ENCODE results near the gene ALDH1L1.

The ALDH1L1 gene

DNA sequence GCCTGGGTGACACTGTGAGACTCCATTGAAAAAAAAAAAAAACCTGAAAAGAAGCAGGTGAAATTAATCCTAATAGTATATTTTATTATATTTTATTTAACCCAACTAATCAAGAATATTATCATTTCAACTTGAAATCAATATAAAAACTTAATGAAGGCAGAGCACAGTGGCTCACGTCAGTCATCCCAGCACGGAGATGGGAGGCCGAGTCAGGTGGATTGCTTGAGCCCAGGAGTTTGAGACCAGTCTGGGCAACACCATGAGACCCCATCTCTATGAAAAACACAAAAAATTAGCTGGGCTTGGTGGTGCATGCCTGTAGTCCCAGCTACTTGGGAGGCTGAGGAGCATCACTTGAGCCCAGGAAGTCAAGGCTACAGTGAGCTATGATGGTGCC, 63.2 kb downstream of the ALDH1L1 start:
- no peak for DNase-seq

GRCh38 chr3:126116526-126116925, 63.9 kb downstream of the ALDH1L1 start:
- no peak for DNase-seq

- no peak for DNase-seq
These were observed 65.7 kb downstream of the ALDH1L1 start for GRCh38 chr3:126114443-126115386.

DNA sequence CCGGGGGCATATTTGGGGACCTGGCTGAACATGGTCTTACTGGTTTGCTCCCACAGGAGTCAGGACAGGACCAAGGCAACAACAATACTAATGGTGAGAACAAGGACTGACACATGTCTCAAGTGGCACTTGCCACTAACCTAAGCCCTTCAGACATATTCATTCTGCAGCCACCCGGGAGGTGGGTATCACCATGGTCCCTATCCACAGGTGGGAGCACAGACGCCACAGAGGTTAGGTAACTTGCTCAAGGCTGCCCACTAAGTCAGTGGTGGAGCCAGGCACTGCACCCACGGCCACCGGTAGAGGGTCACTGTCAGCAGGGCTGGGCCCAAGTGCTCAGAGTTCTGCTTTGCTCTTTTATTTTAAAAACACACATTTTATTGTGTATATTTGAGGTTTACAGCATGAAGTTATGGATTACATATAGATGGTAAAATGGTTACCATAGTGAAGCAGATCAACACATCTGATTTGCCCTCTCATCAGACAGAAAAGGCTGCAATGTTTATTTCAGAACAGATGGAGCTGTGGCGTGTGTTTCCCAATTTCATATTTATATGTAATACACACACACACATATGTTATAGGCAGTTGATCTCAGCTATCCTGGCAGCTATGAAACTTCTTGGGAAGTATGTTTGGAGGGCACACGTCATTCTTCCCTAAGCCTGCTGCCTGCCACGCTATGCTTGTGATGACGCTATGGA, 66.5 kb downstream of the ALDH1L1 start:
- DNase-seq, result no peak

DNA sequence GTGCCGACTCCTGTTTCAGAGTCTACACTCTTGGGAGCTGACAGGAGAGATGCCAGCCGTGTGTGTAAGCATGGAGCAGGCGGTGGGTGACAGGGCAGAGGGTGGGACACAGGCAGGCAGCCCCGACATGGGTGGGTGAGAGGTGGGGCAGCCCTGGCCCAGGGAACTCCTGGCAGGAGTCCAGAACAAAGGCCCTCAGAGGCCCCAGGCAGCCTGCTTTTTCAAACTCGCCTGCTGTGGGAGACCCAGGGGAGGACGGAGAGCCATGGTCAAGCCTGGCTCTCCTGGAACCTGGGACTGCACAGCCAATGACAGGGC, 67.2 kb downstream of the ALDH1L1 start:
- DNase-seq, result no peak

DNA sequence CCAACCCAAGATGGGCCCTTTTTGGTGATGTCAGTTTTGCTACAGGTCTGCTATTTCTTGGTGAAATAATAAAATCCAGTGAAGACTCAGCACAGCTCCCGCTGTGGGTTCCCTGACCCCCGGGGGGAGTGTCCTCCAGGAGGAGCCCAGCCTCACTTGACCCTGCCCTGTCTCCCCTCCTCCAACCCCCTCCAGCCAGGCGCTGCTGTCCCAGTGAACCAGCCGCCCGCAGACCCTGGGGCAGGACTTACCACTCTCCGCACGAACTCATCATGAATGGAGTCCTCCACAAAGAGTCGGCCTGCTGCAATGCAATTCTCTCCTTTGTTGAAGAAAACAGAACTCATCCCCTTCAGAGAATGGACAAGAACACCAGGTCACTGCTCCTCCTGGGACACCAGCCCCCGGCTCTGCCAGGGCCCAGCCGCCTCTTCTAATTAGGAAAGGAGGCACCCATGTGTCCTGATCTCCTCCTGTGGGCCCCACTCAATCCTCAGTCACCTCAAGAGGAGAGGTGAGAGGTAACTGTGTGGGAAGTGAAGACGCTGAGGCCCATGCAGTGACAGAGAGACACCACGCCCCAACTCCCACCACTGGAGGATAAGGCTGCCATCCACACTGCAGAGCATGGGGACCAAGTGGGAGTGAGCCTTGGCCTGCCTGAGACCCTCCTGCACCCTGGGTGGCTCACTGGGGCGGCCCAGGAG, 67.7 kb downstream of the ALDH1L1 start:
- no peak for DNase-seq

- DNase-seq, result no peak
These were observed 68.6 kb downstream of the ALDH1L1 start for GRCh38 chr3:126111566-126112475.

GRCh38 chr3:126111126-126111551, 69.2 kb downstream of the ALDH1L1 start:
- DNase-seq, result peak; percentile 5

- DNase-seq, result no peak
These were observed 69.8 kb downstream of the ALDH1L1 start for GRCh38 chr3:126110431-126111125.

DNA sequence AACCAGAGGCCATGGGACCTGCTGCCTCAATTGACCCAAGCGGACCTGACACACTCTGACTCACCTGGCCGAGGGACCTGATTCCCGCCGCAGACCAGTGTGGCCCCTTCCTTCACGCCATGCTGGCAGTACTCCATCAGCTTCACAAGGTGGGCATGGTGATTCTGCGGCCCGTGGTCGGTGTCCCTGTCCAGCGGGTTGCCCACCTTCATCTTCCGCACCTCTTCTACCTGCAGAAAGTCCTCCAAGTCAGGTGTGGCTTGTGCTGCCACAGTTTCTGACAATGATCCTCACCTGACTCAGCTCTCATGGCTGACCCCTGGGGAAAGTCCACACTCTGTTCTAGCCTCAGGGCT, 70.5 kb downstream of the ALDH1L1 start:
- no peak for DNase-seq

GRCh38 chr3:126109146-126109879, 71.1 kb downstream of the ALDH1L1 start:
- no peak for DNase-seq

DNA sequence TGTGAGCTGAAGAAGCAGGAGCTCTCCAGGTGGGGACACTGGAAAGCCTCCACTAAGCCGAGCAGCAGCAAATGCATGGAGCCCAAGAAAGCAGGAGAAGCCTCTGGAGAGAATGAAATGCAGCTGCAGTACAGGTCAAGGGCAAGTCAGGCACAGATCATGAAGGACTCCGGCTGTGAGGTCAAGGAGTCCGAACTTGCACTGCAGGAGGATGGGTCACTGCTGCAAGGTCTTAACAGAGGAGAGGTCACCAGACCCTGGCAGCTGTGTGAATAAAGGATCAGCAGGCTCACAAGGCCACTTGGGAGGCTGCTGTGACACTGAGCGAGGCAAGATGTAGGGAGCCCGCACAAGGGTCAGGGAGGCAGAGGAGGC, 71.7 kb downstream of the ALDH1L1 start:
- no peak for DNase-seq

DNA sequence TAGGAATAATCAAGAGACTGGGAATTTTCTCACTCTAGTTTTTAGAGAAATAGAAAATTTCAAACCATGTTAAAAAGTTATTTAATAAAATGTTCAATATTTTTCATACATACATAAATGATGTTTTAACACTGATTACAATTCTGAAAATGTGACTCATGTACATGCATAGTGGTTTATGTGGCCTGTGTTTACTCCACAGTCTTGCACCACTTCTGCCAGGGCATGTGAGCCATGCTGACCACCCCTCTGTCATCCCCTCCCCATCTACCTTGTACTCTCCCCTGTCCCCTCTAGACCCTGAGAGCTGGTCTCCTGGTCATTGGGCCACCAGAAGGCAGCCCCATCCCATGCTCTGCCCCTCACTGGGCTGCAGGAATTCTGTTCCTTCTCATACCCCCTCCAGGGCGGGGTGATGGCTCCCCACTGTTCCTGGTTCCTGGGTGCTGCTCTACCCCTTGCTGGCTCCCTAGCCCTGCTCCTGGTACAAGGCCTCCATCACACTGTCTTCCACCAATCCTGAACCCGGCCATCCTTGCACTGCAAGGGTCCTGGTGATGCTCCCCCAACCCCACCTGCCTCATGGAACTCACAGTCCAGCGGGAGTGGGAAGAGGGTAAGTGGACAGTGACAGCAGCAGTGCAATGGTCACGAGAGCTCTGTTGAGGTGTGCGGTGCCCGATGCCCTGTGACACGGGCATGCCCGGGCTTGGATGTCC, 72.3 kb downstream of the ALDH1L1 start:
- no peak for DNase-seq

DNA sequence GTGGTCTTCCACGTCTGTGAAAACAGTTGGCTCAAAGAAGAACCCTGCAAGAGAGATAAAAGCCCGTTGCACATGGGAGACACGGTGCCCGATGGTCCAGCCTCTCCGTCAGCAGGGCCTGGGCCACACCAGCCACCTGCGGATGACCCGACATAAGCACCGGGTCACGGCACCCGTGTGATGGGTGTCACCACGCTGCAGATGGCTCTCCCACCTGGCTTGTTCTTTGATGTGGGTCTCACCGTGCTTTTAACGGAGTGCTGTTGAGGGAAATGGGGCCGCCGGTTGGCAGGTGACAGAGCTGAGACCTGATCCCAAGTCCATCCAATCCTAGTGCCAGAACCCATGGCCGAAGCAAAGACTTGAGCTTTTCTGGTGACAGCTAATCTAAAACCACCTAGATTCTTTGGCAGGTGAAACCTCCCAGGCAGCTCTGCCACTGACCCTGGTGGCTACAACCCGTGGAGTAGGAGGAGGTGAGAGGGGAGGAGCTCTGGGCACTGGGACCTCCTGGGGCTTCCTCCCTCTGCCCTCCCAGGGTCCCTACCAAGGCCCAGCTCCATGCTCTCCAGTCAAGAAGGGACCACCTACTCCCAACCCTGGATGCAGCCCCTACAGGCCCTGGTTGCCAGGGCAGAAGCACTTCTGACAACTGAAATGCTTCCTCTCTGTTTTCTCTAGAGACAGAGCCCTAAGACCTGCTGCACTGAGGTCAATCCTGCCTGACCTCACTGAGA, 73.0 kb downstream of the ALDH1L1 start:
- DNase-seq, result no peak

GRCh38 chr3:126106336-126107202, 73.8 kb downstream of the ALDH1L1 start:
- DNase-seq, result no peak

DNA sequence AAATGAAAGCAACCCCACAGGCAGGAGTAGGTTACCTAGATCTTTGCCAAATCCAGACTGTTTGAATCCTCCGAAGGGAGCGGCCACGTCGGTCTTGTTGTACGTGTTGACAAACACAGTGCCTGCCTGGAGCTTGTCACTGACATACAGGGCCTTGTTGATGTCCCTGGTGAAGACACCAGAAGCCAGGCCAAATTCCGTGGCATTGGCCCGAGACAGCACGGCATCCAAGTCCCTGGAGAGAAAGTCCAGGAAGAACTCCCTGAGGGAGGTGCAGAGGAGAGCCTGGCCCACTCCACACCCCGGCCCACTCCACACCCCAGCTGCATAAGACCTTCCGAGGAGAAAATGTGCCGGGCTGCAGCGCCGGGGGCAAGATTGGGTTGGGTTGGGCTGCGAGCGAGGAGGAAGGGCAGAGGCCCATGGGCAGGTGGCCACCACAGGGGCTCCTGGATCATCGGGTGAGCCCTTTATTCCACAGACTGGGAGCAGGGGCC, 74.6 kb downstream of the ALDH1L1 start:
- DNase-seq, result no peak

DNA sequence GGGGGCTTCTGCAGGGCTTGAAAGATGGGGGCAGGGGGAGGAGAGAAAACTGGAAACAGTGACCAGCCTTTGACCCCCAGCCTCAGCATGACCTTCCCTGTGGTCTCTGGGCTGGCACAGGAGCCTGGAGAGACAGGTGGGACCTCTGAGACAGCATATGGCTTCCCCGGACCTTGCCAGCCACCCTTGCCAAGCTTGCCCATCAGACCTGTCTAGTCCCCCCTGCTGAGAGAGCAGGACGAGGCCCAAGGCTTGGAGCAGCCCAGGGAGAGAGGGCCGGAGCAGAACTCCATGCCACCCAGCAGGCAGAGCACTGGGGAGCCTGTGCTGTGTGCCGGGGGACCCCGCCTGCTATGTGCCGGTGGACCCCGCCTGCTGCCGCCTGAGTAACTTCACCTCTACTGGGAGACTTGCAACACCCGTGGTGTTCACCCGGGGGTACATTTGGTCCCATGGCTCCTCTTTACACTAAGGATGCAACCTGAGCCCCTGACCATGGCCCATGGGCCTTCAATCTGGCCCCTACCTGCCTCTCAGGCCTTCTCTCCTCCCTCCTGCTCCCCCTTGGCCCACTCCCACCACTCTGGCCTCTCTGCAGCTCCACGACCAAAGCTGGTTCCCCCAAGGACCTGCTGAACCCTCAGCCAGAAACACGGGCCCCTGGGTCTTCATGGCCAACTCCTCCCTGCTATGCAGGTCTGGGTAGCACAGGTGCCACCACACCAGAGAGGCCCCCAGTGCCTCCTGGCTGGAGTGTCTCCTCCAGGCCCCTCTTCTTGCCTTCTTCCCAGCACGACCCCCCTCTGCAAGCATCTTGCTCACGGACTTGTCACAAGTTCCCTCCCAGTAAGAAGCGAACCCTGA, 75.4 kb downstream of the ALDH1L1 start:
- no peak for DNase-seq

All from DMS79 (cell line).